Fibroblast of peridontal ligament (primary cell): ENCODE data around the gene PGAP3.

ENCODE experiments used
- DNase-seq: peaks from one replicate; pipeline ENCODE4 v3.0.0-alpha.2; 2010; ENCODE audit errors: extremely low read depth

PGAP3 gene

DNA sequence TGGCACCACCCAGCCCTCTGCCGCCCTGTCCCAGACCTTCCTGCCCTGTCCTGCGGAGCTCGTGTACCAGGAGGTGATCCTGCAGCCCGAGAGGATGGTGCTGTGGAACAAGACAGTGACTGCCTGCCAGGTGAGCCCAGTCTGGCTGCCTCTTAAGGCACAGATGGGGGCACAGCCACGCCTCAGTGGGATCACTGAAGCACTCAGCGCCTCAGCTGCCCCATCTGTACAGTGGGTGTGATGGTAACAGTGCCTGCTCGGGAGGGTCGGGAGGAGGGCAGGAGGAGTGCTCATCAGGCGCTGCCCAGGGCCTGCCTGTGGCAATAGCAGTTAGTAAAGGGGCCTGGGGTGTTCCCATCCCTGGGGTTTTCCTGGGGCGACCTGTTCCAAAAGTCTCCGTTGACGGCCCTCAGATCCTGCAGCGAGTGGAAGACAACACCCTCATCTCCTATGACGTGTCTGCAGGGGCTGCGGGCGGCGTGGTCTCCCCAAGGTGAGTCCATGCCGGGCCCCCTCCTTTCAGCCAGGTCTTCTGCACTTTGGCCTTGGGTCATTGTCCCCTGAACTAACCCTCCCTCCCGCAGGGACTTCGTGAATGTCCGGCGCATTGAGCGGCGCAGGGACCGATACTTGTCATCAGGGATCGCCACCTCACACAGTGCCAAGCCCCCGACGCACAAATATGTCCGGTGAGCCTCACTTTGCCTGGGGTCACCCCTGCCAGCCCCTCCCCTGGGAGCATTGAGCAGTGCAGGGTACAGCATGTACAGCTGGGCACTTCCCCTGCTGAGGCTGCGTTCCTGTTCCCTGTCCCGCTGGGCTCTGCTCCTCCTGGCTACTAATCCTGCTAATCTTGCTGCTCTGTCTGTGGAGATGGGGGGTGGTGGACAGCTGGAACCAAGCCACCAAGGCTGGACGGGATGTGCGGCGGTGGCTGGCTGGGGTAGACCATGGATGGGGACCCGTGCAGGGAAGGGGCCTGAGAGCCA is 27.2 kb downstream of the PGAP3 start:
- DNase-seq: no peak

DNA sequence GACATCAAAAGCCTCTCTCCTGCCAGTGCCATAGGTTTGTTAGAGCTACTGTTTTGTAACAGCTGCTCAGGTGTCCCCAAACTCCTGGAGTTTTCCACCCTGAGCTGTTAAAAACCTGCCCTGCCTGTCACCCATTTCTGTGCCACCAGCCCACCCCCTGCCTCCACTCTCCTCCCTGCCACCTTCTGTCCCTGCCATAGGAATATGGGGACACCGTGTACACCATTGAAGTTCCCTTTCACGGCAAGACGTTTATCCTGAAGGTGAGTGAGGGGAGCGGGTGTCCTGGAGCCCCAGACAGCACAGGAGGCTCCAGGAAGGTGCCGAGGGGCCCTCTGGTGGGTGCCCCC is 27.9 kb downstream of the PGAP3 start:
- DNase-seq: no peak

DNA sequence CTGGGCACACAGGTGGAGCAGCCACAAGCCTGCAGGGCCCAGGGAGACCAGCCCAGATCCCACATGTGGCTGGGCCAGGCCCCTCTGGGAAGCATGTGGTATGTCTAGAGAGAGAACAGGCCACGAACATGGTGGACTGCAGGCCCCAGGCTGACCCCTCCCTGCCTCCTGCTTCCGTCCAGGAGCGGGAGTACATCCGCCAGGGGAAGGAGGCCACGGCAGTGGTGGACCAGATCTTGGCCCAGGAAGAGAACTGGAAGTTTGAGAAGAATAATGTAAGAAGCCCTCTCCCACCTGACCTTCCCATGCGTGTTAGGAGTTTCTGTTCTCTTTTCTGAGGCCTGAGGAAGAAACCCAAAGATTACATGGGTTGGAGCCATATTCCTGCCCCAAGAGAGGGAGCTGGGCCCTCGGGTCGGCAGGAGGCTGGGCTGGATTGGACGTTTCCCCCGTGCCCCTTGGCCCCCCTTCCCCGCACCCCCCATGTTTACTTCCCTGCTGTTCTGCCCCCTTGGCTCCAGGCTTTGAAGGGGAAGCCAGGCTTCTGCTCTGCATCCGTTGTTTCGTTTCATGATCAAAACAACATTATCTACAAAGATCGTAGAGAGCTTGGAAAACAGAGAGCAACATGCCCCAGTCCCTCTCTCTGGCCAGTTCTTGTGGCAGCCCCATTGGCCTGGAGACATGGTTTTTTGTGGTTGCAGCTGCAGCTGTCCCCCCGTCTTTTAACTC is 28.4 kb downstream of the PGAP3 start:
- no peak for DNase-seq

DNA sequence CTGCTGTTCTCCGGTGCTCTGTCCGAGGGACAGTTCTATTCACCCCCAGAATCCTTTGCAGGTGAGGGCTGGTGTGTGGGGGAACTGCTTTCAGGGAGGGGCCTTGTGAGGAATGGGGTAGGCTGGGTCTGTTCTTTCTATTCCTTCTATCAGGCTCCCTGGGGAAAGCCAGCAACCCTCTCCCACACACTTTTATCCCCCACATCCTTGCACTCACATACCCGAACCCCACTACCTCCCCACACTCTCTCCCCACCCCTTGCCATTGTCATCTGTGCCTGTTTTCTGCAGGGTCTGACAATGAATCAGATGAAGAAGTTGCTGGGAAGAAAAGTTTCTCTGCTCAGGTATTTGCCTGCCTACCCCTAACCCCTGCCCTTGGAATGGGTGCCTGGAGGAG is 29.1 kb downstream of the PGAP3 start:
- DNase-seq: no peak

DNA sequence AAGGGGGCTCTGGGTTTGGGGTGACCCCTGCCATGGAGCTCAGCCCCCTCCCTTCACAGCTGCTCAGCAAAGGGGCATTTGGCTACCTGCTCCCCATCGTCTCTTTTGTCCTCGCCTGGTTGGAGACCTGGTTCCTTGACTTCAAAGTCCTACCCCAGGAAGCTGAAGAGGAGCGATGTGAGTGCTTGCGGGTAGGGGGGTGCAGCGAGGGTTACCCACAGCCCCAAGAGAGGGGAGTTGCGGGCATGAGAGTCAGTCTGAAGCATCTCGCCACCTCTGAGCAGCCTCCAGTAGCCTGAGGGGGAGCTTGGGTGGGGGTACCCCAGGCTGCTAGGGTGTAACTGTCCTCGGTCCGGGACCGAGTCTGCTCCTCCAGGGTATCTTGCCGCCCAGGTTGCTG is 29.5 kb downstream of the PGAP3 start:
- DNase-seq: no peak

DNA sequence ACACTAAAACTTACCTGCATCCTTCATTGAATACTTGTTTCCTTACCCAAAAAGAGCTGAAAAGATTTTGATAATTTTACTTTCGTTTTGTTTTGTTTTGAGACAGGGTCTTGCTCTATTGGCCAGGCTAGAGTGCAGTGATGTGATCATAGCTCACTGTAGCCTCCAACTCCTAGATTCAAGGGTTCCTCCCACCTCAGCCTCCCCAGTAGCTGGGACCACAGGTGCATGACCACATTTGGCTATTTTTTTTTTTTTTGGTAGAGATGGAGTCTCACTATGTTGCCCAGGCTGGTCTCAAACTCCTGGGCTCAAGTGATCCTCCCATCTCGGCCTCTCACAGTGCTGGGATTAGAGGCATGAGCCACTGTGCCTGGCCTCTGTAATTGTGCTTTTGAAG is 32.8 kb downstream of the PGAP3 start:
- DNase-seq: no peak

DNA sequence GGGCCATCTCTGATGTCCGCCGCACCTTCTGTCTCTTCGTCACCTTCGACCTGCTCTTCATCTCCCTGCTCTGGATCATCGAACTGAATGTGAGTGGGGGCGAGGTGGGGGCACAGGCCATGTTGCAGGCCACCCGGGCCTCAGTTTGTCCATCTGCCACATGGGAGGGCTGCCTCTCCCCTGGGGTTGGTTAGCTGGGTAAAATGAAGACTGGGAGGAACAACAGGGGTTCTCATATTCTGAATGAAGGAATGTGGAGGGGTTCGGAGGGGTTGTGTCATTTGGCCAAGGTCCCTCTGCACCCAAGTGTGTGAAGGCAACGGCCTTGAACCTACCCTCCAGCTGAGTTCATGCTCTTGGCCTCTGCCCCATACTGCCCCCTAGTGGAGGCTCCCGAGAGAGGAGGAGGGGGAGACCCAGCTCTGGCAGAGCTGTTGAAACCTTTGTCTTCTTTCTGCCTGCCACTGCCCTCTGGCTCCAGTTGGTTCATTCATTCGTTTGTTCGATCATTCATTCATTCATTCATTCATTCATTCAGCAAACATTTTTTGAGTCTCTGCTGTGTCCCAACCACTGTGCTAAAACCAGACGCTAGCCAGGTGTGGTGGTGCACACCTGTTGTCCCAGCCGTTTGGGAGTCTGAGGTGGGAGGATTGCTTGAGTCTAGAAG is 34.1 kb downstream of the PGAP3 start:
- DNase-seq: peak; percentile 18

DNA sequence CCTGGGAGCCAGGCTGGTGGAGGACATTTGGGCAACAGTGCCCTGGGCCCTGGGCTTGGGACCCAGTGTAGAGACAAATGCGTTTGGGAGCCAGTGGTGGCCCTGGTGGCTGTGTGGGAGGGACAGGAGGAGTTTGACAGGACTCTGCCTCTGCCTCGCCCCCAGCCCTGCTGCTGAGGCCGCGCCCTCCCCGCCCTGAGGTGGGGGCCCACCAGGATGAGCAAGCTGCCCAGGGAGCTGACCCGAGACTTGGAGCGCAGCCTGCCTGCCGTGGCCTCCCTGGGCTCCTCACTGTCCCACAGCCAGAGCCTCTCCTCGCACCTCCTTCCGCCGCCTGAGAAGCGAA is 34.6 kb downstream of the PGAP3 start:
- DNase-seq: no peak

DNA sequence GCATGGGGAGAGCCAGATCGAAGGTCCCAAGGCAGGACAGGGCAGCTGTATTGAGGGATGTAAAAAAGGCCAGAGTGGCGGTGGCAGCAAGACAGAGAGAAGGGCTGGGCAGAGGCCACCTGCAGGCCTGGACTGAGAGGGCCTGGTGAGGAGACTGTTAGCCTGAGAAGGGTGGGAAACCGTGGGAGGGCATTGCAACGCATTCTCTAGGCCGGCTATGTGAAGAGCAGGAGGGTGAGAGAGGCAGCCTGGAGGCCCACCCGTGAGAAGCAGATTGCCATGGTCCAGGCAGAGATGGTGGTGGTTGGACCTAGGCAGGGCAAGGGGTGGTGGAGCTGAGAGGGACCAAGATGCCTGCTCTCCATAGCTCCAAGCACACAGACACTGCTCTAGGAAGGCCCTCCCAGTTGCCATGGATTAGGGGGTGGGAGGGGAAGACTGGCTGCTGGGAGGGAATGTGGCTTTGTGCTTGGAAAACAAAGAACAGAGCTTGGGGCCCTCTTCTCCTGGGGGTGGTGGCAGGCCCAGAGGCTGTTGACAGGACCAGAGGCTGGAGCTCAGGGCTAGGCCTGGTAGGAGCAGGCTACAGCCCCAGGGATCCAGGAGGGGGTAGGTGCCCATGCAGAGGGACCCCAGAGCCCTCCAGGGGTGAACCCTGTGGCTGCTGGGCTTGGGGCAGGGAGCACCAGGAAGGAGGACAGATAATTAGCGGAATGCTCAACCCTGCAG is 35.1 kb downstream of the PGAP3 start:
- no peak for DNase-seq

DNA sequence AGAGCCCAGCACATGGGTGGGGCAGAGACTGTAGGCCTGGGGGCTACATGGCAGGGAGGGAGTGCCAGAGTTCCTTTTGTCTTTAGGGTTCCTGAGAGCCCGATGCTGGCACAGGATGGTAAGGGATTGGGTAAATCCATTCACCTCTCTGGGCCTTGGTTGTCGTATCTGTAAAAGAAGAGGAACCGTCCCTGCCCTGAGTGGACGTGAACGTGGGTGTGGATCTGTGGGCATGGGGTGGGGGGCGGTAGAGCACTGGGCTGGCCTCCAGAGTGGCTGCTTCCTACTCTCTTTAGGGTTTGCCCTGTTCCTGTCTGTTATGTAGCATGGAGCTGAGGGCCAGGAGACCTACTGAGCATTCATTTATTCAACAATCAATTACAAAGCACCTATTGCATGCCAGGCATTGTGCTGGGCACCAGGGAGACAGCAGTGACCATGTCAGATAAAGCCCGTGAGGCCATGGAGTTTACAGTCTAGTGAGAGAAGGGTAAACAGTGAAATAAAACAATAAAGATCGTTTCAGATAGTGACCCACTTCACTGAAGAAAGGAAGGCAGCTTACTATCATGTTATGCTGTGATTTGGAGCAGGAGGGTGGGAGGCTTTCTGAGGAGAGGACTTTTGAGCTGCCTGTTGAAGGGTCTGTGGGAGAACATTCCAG is 35.8 kb downstream of the PGAP3 start:
- no peak for DNase-seq

DNA sequence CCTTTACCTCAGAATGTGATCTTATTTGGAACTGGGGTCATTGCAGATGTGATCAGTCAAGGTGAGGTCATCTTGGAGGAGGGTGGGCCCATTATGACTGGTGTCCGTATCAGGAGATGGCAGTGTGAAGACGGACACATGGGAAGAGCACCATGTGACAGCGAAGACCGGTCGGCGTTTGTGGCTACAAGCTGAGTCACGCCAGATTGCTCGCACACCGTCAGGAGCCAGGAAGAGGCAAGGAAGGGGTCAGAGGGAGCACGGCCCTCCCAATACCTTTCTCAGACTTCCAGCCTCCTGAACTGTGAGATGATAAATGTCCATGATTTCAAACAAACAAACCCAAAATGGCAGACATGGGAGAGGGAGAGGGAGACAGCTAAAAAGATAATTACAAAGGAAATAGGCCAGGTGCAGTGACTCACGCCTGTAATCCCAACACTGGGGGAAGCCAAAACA is 37.7 kb downstream of the PGAP3 start:
- DNase-seq: no peak

DNA sequence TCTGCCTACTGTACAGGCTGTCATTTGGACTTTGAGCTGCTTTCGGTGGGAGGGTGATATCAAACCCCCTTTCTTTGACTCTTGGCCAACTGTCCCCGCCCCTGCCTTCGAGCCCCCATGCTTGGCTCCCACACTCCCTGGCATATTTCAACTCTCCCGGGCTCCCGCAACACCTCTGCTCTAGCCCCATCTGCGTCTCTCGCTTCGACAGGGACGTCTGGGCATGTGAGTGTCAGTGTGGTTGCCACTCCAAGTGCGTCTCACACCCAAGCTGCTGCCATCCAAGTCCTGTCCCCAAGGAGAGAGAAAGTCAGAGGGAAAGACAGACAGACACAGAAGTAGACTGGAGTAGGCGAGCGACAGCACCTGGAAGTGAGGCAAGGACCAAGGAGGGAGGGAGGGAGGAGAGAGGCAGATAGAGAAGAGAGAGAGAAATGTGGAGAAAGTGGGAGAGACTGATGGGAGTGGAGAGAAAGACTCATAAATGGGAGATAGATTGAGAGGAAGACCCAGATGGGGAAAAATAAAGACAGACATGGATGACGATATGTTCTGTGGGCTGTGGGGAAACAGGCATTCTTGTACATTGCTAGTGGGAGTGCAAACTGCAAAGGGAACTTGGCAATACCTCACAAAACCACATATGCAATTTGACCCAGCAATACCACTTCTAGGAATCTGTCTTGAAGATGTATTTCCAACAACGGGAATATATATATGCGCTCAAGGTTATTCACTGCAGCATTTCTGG is 39.1 kb downstream of the PGAP3 start:
- peak; percentile 82 for DNase-seq

DNA sequence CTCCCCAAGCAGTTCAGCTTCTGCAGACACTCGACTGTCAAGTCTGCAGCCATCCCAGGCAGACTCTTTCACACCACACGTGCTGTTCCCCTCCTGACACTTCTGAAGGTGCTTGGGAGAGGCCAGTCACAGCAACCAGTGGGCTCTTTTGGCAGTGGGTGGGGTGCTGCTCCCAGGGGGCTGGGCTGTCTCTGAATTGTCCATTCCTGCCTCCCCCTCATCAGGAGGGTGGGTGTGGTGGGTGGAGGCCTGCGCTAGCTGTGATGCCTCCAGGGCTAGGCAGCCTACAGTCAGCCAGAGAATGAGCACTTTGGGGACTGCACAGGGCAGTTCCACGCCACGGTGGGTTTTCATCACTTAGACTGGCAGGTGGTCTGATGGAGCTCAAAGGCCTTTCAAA is 40.6 kb downstream of the PGAP3 start:
- no peak for DNase-seq

DNA sequence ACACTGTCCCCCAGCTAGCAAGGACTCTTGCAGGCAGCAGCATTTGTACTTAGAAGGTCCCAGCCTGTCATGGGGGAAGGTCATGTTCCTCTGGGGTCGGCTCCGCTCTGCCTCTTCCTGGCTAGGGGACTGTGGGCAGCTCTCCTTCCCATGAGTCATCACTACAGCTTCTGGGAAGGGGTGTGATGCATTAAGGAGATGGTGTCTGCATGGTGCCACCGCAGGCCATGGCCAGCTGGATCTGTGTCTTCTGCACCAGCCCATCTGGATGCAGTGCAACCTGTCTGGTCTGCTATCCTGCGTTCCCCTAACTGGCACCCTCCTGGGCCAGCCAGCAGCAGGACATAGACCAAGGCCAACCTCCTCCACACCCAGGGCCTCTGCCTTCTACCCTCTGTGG is 44.6 kb downstream of the PGAP3 start:
- no peak for DNase-seq

DNA sequence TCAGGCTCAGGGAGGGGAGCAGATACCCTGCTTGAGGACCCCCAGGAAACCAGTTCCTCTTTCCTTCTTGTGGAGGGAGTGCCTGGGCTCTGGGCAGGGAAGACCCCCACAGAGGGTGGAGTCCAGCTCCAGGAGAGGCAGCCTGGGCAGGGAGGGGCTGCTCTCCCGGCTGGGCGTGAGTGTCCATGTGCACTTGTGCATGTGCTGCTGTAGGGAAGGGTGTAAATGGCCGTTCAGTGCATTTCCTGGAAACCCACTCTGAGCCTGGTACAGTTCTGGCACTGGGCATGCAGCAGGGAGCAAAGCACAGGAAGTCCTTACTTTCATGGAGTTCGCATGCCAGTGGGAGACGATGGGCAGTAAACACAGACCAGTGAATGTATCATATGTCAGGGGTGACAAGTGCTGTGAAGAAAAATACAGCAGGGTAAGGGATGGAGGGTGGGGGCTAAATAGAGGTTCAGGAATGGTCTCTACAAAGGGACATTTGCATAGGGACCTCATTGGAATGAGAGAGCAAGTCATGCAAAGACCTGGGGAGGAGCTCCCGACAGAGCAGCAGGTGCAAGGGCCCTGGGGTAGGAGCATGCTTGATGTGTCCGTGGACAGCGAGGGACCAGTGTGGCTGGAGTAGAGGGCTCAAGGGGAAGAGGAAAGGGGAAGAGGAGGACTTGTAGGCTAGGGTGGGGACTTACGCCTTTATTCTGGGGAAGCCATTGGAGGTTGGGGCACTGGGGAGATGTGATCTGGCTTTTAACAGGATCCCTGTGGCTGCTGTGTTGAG is 45.4 kb downstream of the PGAP3 start:
- DNase-seq: no peak

DNA sequence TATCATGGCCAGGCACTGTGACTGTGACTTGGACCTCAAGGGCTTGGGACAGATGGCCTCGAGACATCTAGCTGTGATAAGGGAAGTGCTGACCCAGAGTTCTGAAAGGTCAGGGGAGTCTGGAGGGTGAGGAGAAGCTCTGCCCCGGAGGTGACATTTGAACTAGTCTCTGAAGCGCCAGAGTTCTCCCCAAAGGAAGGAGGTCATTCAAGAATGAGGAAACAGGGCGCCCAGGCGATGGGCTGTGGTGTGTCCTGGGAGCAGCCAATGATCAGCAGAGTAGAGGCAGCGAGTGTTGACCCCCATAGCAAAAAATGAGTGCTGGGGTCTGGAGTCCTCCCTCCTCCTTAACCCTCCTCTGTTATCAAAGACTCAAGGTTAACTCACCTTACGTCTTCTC is 46.0 kb downstream of the PGAP3 start:
- no peak for DNase-seq

DNA sequence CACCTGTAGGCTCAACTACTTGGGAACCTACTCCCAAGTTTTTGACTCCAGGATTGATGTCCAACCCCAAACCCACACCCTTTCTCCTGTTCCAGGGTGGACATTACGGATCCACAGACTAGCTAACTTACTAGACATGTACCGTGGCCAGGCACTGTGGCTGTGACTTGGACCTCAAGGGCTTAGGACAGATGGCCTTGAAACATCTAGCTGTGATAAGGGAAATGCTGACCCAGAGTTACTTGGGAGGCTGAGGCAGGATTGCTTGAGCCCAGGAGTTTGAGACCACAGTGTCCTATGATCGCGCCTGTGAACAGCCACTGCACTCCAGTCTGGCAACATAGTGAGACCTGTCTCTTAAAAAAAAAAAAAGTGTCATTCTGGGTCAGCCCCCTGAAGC is 46.8 kb downstream of the PGAP3 start:
- DNase-seq: no peak

DNA sequence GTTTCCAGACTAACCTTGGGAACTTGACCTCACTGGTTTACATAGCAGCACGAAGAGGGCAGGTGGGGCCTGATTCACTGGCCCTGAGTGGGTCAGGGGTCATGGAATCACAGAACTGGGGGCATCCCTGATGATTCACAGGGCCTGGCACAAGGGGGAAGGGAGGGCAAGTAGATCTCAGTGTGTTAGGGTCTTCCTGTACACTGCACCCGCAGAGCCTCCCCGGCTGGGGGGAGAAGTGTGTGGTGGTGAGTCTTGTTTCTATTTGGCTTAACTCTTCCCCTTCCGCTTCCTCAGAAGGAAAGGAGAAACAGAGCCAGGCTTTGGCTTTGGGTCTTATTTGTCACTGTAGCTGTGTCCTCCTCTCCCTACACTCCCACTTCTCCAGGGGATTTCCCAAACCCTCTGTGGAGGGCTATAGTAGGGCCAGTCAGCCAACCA is 47.2 kb downstream of the PGAP3 start:
- no peak for DNase-seq

DNA sequence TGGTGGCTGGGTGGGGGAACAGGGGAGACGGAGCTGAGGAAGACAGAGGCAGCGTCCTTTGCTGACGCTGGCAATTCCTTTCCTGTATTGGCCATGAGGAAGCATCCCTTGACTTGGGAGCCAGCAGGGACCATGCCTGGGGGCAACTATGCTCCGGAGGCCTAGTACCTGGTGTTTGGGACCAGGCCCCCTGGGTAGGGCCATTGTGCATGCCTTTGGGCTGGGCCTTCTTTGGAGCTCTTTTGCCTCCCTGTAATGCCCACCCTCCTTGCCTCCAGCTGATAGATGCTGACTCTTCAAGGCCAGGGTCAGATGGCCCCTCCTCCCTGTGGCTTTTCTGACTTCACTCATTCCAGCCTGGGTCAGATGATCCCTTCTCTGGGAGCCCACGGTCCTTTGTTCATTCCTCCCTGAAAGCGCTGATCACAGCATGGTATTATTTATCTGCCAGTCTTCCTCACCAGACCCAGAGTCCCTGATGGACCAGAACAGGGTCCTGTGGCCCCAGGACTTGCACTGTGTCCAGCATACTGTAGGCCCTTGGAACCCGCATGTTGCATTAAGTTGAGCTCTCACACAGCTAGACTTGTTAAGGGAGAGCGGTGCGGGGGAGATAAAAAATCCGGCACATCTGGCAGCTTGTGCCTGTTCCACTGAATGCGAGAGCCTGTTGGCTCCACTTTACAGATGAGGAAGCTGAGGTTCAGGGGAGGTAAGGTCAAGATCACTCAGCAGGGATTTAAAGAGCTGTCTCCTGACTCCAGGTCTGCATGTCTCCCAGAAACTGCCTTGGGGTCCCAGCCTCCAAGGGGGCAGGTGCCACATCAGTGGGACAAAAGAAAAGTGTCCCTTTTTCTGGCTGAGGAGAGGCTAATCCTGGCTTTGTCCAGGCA is 48.0 kb downstream of the PGAP3 start:
- no peak for DNase-seq
